Activated CD8-positive, alpha-beta memory T cell treated with anti-CD3 and anti-CD28 coated beads, Interleukin-2, amount 50 U/mL, for 24 hours (primary cell): ENCODE data around the gene MRPL32.

ENCODE experiments used
- DNase-seq: peaks from one replicate; pipeline ENCODE4 v3.0.0-alpha.2; 2020; ENCODE audit errors: extremely low read depth

Gene MRPL32

DNA sequence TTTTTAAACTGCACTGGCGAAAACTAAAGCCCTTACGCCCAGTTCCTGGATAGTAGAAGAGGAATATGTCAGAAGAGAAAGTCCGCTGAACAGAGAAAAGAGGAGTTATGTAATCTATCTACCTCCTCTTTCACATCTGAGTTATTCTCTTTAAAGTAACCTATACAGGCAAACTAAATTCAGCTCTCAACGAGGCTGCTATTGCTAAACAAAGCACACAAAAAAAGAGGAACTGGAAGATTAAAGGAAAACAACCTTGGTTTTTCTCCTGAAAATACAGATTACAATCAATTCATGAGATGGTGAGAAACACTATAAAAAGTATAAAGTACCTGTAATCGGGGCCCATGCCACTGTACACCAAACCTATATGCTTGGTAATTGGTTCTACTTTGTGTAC is 6.0 kb upstream of the MRPL32 start:
- no peak for DNase-seq

DNA sequence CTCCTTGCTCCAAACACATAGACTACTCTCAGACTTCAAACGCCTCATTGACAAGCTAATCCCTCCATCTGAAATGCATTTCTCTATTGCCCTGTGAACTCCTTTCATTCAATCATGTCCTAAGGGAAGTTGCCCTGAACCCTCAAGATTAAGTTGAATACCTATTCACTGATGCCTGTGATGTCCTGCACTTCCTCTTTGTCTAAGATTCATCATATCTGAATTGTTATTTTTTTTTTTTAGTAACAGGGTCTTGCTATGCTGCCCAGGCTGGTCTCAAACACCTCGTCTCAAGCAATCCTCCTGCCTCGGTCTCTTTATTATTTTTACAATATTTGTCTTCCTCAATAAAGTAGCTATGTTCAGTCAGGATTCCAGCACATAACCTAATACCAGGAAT is 3.4 kb upstream of the MRPL32 start:
- DNase-seq: no peak

DNA sequence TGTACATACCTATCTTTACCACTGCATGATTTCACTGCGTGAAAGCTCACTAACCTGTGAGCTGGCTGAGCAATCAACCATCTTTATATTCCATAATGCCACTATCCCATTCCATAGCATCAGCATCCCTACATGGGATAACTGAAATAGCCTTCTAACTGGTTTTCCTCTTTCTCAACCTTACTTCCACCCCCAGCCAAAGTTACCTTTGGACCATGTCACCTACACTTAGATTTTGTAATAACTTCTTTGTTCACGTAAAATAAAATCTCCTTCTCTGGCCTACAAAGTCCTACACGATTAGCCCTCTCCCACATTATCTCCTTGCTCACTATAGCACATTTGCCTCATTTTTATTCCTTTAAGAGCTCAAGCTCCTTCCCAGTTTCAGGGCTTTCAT is 2.7 kb upstream of the MRPL32 start:
- no peak for DNase-seq

DNA sequence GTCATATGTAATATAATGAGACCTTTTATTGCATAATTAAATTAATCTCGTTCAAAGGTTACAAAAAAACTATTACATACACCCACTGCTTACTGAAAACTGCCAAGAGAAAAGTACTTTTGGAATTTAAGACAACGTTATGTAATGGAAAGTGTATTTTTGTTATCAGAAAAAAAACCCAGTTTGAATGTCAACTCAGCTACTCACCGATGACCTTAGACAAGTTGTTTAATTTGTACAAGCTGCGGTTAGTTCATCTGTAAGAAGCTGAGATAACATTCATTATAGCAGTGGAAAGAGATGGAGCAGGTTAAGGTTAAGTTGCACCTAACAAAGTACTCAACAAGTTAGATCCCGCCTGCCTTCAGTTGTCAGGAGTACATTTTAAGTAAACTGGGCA is 1.3 kb upstream of the MRPL32 start:
- no peak for DNase-seq

DNA sequence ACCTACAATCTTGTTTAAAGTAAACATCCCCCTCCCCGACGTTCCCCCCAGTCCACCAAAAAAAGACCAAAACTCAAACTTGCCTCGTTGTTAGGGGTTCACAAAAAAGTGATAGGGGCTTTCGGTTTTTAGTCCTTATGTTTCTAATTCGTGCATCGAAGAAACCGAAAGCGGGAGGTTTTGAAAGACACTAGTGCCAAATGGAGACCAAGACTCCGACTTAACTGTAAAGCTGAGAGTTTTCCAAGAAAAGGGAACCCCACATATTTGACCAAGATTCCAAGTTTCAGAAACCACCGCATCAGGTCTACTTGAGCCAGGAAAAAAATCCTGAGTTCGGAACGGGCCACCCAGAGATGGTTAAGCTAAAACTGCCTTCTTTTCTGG is 736 bp upstream of the MRPL32 start:
- DNase-seq: no peak

DNA sequence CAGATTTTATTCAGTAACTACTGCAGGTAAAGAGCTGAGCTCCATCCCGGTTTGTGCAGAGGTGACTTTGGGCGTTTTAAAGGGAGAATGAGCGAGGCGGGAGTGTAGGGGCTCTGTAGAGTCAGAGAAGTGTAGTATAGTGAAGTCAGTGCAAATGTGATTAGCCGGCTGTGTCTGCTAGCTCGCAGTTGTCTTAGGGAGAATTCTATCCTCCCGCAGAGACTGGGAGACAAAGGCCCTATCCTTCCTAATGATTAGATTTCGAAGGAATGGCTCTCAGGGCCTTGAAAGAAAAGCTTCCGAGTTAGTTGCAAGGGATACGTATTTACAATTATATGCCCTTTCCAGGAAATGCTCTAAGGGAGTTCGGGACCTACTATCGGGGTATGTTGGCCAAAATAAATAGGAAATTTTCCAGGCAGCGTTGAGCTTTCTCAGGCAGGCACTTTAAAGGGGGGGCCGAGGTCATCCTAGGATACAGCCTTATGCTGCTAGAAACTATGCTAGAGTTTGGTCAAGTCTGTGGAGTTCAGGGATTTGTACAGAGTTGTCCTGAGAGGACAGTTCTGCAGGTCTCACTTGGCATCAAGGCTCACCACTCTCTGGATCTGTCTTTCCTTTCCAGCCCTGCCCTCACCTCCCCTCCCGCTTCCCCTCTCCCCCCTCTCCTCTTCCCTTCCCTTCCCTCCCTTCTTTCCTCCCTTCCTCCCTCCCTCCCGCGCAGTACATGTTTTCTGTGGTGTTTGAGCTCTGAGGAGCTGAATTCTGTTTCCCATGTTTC is 825 bp downstream of the MRPL32 start:
- no peak for DNase-seq

DNA sequence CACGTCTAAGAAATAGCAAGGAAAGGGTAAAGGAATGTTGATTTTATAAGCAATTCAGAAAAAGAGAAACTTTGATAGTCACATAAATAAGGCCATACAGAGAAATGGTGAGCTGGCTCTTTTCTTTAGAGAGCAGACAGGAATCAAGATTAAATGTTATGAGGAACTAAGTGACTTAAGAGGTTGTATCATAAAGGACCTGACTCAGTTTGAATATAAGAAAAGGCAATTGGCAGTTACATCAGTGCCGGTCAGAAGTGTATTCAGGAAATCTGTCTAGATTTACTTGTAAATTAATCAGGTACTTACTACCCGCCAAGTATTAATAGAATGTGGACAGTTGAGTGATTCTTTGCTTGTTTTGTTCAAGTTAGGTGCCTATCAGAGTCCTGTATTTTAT is 2.1 kb downstream of the MRPL32 start:
- no peak for DNase-seq

DNA sequence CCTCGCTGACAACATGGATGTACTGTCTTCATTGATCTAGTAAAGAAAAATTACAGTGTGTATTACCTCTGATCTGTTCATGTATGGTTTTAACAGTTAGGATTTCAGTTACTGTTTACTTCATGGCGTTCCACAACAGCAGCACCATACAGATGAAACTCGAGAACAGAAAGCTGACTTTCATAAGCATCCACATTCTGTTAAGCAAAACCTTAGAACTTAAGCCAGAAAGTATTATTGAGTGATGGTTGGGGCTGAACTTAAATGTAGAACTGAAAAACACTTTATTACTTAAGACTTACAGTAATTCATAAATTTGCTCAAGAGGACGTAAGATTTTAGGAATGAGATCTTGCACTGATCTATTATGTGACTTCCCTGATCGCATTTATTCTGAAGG is 3.7 kb downstream of the MRPL32 start:
- DNase-seq: no peak

DNA sequence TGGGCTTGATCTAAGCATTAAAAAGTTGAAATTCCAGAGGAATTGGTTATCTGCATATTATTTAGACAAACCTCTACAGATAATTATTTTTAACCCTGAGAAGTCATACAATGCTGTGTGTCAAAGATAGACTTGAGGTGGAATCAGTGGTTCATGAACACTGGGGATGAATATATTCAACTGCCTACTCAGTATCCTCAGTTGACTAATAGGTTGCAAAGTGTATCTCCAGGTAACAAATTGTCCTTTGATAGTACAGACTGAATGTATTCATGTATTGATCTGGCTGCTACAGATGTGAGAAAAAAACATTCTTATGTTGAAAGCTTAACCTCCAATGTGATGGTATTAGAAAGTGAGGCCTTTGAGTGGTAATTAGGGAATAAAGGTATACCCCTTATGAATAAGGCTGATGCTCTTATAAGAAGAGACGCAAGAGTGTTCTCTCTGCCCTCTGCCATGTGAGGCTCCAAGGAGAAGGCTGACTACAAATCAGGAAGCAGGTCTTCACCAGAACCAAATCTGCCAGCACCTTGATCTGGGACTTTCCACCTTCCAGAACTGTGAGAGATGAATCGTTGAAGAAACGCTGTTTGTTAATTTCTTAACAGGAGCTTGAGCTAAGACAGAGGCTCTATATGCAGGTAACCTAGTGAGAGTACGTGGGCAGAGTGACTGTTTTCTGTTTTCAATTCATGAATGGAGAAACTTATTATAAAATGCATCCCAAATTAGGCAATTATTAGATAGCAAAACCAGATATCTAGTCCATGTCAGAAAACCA is 7.5 kb downstream of the MRPL32 start:
- no peak for DNase-seq

DNA sequence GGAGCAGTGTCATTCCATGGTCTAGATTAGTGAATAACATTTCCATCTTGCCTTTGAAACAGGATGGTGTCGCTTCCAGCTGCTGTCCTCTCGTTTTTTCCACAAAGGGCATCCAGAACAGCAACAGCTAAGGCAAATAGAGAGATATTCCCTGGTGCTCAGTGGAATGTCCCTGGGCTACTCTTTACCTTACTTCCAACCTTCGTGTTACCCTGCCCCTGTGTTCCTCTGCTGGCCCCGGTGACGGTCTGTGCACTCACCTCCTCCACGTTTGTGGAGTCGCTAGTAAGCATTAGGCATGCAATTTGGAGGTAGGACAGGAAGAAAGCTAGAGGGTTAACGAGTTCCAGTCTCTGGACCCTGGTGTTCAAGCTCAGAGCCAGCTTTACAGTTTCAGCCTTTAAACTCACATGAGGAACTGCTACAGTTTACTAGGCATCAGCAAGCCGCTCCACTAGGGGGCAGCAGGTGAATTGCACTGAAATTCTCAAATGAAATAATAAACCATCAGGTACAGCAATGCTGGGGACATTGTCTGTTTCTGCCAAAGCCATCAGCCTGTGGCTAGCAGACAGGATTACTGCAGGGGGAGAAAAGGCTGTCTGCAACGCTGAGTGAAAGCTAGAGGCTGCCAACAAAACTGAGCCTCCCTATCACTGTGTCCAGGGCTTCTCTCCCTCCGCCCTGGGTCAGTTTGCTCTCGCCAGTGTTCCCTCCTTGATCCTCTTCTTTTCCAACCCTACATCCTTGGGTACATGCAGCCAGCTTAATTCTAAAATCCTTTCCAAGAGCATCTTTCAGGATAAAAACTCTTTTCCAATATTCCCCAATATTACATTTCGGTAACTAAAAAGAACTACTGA is 9.0 kb downstream of the MRPL32 start:
- DNase-seq: peak; percentile 51

DNA sequence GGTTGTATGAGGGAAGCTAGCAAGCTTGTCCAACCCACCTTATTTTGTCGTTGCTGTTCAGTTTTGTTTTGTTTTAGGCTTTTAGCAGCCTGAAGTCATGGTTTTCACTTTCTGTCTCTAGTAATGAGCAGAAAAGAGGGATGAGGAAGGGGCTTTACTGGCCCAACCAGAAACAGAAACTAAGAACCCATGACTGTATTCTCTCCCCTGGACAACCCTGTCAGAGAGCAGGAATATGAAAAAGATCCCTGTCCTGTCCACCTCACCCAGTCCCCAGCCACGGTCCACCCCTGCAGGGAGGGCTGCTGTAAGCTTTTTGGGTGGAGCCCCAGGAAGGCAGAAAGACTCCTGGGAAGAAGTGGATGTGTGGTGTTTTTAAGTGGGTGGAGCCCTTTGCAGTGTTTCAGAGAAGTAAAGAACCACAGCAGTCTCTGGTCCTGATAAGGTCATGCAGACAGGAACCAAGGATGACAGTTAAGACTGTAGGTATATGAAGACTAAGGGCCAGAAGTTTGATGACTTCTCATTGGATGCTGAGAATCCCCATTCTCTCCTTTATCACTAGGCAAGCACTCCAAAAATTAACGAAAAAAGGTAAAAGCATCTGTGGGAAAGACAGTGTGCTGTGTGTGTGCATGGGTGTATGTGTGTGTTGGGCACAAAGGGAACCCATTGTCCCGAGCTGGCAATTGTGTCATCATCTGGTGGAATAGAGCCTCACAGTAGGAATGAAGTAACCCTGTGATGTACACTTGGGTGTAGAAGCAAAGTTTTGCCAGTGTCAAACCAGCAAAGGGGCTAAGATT is 13.8 kb downstream of the MRPL32 start:
- no peak for DNase-seq

DNA sequence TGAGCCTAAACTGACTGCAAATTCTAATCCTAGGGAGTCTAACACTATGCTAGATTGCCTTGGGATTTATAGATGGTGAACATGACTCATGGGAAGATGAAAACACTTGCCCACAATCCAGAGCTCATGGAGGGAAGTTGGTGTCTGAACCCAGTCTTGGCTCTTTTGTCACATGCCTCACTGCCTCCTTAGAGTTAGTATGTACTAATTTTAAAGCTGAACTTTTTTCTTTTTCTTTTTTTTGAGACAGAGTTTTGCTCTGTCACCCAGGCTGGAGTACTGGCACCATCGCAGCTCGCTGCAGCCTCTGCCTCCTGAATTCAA is 14.4 kb downstream of the MRPL32 start:
- no peak for DNase-seq

DNA sequence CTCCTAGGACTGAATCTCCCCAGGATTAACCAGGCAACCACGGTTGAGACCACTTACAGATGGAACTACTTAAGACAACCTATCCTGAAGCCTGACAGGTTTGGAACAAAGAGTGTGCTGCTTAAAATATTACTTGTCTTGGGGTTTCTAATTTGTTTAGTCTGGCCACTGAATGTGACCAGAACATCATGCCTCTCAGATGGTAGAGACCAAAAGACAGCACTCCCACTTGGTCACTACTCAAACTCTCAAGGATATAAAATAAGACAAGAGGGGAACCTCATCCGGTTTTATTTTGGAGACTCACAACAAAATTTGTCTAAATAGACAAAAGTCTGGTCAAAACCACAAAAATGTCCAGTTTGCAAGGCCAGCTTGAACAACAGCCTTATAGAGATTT is 15.3 kb downstream of the MRPL32 start:
- DNase-seq: no peak

DNA sequence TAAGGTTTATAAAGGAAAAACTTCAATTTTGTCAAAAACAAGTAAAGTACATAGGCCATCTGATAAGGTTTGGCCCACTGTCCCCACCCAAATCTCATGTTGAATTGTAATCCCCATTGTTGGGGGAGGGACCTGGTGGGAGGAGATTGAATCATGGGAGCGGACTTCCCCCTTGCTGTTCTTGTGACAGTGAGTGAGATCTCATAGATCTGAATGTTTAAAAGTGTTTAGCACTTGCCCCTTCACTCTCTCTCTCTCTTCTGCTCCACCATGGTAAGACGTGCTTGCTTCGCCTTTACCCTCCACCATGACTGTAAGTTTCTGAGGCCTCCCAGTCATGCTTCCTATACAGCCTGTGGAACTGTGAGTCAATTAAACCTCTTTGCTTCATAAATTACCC is 18.2 kb downstream of the MRPL32 start:
- DNase-seq: no peak

DNA sequence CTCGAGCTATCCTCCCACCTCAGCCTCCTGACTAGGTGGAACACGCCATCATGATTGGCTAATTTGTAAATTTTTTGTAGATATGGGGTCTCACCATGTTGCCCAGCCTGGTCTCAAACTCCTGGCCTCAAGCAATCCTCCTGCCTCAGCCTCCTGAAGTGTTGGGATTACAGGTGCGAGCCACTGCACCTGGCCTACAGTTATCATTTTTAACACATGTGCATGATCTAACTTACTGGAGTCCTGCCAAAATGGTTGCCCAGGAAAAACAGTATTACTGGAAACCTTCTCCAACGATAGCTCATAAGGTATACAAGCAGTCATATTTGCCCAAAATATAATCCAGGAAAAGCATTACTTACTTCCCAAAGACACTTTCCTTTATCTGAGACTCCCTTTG is 20.2 kb downstream of the MRPL32 start:
- no peak for DNase-seq

DNA sequence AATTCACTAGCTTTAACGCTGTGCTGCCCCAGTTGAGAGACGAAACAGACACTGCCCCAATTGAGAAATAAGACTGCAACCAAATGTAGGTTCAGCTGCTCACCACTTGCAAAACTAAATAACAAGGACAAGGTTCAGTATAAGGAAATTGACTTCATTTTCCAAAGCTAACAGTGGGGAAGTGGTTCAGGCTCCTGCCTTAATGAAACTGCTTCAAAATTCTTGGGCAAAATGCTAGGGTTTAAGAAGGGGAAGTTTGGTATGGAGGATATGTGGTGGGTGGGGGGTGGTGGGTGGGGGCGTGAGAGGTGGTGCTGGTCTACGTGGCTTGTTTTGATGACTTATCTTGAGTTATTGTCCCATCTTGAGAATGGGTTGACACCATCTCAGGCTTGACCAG is 21.8 kb downstream of the MRPL32 start:
- no peak for DNase-seq

DNA sequence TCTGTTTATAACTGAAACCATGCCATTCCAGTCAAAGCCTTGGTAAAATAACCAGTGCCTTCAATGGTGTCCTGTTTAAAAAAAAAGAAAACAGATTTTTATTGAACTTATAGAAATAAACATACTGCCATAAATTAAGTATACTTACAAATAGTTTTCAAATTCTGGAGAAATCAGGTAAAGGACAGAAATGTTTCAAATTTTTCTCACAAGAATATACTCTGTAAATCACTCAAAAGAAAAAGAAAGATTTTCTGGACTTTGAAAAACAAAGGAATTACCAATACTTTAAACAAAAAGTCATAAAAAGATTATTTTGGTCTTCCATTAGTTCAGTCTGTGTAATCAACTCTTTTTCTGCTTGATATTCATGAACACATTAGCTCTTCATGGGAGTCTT is 23.9 kb downstream of the MRPL32 start:
- DNase-seq: no peak

DNA sequence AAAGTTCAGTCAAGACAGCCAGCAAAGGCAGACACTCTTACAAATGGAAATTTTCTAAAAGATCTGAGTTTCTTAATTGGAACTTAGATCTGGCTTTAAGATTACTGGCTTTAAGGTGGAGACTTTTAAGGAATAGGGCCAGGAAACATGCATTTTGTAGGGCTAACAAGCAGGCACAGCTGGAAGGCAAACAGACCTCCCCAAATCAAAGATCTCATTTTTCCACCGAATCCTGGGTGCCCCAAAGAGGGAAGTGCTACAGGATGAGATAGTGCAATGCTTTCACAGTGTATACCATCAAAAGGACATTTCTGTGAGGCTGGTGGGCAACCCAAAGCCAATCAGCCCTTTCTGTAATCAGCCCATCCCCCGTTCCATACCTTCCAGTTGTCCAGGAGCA is 27.4 kb downstream of the MRPL32 start:
- DNase-seq: no peak

DNA sequence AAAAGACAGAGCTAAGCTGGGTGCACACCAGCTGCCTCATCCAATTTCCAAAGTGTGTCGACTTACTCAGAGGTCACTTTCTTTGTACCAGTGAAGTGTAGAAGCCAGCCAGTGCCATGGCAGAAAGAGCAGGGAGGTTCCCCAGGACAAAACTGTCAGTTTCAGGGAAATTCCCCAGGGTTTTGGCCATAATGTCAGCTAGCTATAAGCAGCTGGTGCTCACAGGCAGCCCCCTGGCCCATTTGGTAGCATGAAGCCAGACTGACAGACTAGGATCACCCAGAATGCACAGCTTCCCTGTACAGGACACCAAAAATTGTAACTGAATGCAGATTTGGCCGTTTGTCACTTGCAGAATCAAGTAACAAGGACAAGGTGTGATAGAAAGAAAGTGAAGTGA is 28.6 kb downstream of the MRPL32 start:
- no peak for DNase-seq

DNA sequence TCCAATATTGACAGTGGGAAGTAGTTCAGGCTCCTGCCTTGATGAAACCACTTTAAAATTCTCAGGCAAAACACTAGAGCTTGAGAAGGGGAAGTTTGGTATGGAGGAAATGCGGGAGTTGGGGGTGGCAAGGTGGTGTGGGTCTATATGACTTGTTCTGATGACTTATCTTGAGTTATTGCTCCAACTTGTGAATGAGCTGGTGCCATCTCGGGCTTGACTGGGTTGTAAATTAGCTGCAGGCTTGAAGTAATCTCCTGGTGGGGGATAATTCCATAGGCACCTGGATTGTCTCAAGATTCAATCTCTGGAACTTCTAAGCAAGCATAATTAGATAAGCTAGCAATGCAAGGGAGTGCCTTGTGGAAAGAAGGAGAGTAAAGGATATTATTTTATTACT is 29.0 kb downstream of the MRPL32 start:
- no peak for DNase-seq

DNA sequence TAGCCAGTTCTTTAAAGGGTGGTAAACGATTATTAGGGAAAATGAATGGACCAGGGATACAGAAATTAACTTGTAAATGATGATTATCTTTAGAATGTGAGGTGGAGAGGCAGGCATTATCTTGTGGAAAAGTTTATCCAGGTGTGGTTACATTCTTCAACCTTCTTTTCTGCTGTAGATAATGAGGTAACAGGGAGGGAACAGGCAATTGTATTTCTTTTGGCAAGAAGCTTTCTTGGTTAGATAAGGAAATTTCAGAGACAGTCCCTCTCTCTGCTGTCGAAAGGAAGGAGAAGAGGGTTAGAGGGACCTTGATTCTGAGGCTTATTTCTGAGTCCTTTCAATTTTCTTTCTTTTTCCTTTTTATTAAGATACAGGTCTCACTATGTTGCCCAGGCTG is 32.1 kb downstream of the MRPL32 start:
- no peak for DNase-seq
